Lung (tissue), 12 donors: ENCODE measurements around the gene ELK4. TPM values are rescaled to one million over a fixed set of nuclear protein-coding genes. Genes with fewer than 3 reads are reported as not detected.

Source experiments
- ATAC-seq: fragments of 200-7000 bp; cut with Tn5 transposase; one replicate; pipeline ENCODE4 v1.9.1; 2020; ENCODE audit warnings: moderate number of reproducible peaks; ENCODE audit not compliant: insufficient read depth, low FRiP score
- DNase-seq, 3 donors: peaks; one replicate each; pipeline ENCODE4 v3.0.0-alpha.2; 2013 to 2017
- H3K27ac ChIP-seq, 2 donors: one replicate each; pipeline ENCODE4 v1.5.1; 2013; ENCODE audit warnings: mild to moderate bottlenecking in 2 of 2, moderate library complexity in 2 of 2, control low read depth in 1 of 2, inconsistent platforms in 1 of 2, low read depth in 1 of 2, low read length in 1 of 2
- H3K27me3 ChIP-seq, 3 donors: one replicate each; pipeline ENCODE4 v1.5.1; 2013; ENCODE audit warnings: low read length in 2 of 3; ENCODE audit not compliant: control insufficient read depth in 3 of 3, insufficient read depth in 3 of 3
- H3K36me3 ChIP-seq, 4 donors: one replicate each; pipeline ENCODE4 v1.5.1; 2013; ENCODE audit warnings: low read length in 4 of 4, mild to moderate bottlenecking in 1 of 4, moderate library complexity in 1 of 4; ENCODE audit not compliant: control insufficient read depth in 4 of 4, insufficient read depth in 4 of 4
- H3K4me1 ChIP-seq, 5 donors: one replicate each; pipeline ENCODE4 v1.5.1; 2013; ENCODE audit warnings: low read length in 5 of 5, mild to moderate bottlenecking in 2 of 5, moderate library complexity in 1 of 5; ENCODE audit not compliant: control insufficient read depth in 5 of 5, insufficient read depth in 5 of 5
- H3K4me3 ChIP-seq: one replicate; pipeline ENCODE4 v1.5.1; 2013; ENCODE audit warnings: mild to moderate bottlenecking, control low read depth, moderate library complexity
- H3K9ac ChIP-seq, 2 donors: one replicate each; pipeline ENCODE4 v1.5.1; 2013; ENCODE audit warnings: low read length in 2 of 2, control low read depth in 1 of 2; ENCODE audit not compliant: insufficient read depth in 1 of 2
- H3K9me3 ChIP-seq, 4 donors: one replicate each; pipeline ENCODE4 v1.5.1; 2013; ENCODE audit warnings: low read length in 3 of 4, mild to moderate bottlenecking in 1 of 4, moderate library complexity in 1 of 4; ENCODE audit not compliant: control insufficient read depth in 4 of 4, insufficient read depth in 3 of 4
- WGBS, 2 donors: extraction: QIAGEN DNeasy Blood & Tissue Kit; methylation state at CpG; one replicate each; pipeline ENCODE4 v1.1.7; 2013; 5-methylcytosine and 5-hydroxymethylcytosine counted together
- polyA plus RNA-seq, 2 donors: library from polyadenylated mRNA; stranded (reverse); fragments of 200-250 nt; gene quantifications; one replicate each; pipeline ENCODE4 v1.2.1, GENCODE V29; 2013
- total RNA-seq, 2 donors: library from RNA; depleted of rRNA in 1 of 2; stranded (reverse); fragments of >200 nt in 1 of 2; gene quantifications; one replicate each; pipeline ENCODE4 v1.2.1, GENCODE V29; 2014 to 2021
- TF ChIP-seq, protein P1 (sequence below): IDR thresholded peaks from 2 replicates; pipeline ENCODE4 v1.5.1; 2012; ENCODE audit warnings: mild to moderate bottlenecking; ENCODE audit errors: control extremely low read depth, extremely low read depth
- donor health status: control.
- donor health status: control.
- donor health status: Bipolar disorder and iron deficiency.
- donor health status: healthy.
- donor health status: DM: yes; HTN: yes; CAD: no.

Gene ELK4
- total and polyA plus RNA-seq, 4 donors: 5.0 to 46.7 (median 17.8) TPM

DNA sequence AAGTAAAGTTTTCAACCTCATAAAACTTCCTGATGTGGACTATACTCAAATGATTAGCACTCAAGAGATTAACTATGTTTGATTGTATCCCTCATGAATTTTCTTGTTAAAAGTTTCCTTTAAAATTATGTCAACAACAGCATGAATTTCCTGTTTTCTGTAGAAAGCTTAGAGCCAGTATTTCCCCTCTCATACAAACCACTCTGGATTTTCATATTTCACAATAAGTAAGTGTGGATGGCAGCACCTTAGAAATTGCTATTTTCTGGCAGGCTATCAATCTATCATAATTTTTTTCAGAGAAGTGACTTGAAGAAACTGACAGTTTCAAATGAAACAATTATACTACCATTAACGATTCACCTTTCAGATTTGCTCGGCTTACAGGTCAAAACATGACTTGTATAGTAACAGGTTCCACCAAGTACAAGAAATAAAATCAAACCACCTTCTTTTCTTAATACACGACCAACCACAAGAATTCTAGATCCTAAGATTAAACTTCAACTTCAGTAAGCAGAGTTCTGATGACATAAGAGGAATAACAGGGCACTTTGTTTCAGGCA is 20.8 kb downstream of the ELK4 start:
- H3K36me3 ChIP-seq: peaks cover 5 to 29% (median 8%) of the 10 kb centered on the region in 4 donors

GRCh38 chr1:205610036-205610435 is 21.8 kb downstream of the ELK4 start:
- Histone ChIP-seq H3K27ac (no peak overlapping the region), H3K27me3 (no peaks in the 10 kb centered on the region)
- no peak for ATAC-seq

More for the DNA sequence above, 20.8 kb downstream of the ELK4 start:
- Histone ChIP-seq H3K27me3 (no peaks in the 10 kb centered on the region), H3K4me1 (peaks cover 0 to 3% (median 0%) of the 10 kb centered on the region in 5 donors), H3K27ac (no peak overlapping the region), H3K4me3 (no peak overlapping the region), H3K9me3 (no peaks in the 10 kb centered on the region), H3K9ac (no peak overlapping the region)
- no peak for ATAC-seq
- DNase-seq: no peak
- TF ChIP-seq, protein P1, sequence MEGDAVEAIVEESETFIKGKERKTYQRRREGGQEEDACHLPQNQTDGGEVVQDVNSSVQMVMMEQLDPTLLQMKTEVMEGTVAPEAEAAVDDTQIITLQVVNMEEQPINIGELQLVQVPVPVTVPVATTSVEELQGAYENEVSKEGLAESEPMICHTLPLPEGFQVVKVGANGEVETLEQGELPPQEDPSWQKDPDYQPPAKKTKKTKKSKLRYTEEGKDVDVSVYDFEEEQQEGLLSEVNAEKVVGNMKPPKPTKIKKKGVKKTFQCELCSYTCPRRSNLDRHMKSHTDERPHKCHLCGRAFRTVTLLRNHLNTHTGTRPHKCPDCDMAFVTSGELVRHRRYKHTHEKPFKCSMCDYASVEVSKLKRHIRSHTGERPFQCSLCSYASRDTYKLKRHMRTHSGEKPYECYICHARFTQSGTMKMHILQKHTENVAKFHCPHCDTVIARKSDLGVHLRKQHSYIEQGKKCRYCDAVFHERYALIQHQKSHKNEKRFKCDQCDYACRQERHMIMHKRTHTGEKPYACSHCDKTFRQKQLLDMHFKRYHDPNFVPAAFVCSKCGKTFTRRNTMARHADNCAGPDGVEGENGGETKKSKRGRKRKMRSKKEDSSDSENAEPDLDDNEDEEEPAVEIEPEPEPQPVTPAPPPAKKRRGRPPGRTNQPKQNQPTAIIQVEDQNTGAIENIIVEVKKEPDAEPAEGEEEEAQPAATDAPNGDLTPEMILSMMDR: no peak
- WGBS, 2 donors: 43 to 54% methylated on average over 3 of the region's 3 CpGs

GRCh38 chr1:205604825-205605505 is 26.8 kb downstream of the ELK4 start:
- H3K9ac ChIP-seq: no peak overlapping the region
- TF ChIP-seq, protein P1: no peak
- no peak overlapping the region for H3K27ac ChIP-seq
- no peaks in the 10 kb centered on the region for H3K27me3 ChIP-seq
- H3K4me3 ChIP-seq: no peak overlapping the region
- H3K9me3 ChIP-seq: no peaks in the 10 kb centered on the region
- ATAC-seq (peak; percentile 47), DNase-seq (no peak)
- peaks cover 0 to 13% (median 6%) of the 10 kb centered on the region in 5 donors for H3K4me1 ChIP-seq
- 65 to 68% methylated on average over 5 of the region's 5 CpGs for WGBS, 2 donors
- peaks cover 0 to 13% (median 9%) of the 10 kb centered on the region in 4 donors for H3K36me3 ChIP-seq

More at GRCh38 chr1:205610036-205610435, 21.8 kb downstream of the ELK4 start:
- no peak for DNase-seq
- Histone ChIP-seq H3K4me1 (peaks cover 0 to 3% (median 0%) of the 10 kb centered on the region in 5 donors), H3K36me3 (peaks cover 0 to 32% (median 6%) of the 10 kb centered on the region in 4 donors), H3K4me3 (no peak overlapping the region), H3K9ac (no peak overlapping the region), H3K9me3 (no peaks in the 10 kb centered on the region)
- WGBS, 2 donors: 57 to 79% methylated on average over 2 of the region's 2 CpGs
- TF ChIP-seq, protein P1: no peak
